ENCODE results near the gene VARS2. TPM values are rescaled to one million over a fixed set of nuclear protein-coding genes. Genes with fewer than 3 reads are reported as not detected.

Gene VARS2
- total RNA-seq, 2 experiments from 2014 or later = 80.1 to 88.6 TPM

DNA sequence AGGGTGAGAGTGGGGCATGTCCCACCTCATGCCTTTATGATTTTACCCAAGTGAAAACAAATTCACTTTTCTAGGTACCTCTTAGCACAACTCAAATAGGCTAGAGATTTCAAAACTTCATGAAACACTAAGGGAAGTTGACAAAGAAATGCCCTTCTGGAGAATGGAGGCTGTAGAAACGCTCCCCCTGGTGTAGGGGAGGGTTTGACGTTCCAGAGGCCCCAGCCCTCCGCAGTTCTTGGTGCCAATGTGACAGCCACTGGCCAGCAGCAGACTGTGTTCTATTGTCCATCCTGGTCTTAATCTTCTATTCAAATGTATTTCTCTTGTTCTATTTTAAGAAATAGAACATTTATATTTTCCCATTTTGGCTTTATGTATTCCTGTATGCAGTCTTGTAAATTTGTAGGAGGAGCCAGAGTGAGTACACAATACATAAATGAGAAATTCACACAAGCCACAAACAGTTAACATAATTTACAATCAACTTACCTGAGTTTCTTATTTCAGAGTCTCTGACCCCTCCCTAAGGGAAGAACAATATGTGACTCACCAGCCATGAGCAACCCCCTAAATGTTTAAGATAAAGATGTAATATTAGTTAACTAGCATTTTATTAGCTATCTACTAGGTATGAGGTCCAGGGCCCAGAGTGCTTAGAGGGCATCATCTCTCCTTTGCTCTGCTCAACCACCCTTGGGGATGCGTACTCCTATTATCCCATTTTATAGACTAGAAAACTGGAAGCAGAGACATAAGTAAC is 60.6 kb downstream of the VARS2 start:
- POLR2A ChIA-PET = no interaction called here
- CTCF ChIA-PET = no interaction called here

Other genes with a start within 250 kb of the VARS2 start
- gene DHX16, start 241.2 kb upstream of the VARS2 start, total RNA-seq = 10 to 100 TPM; 44.0 to 46.8 TPM
- 100 to 1,000 TPM; 146 to 149 TPM for gene PPP1R18, start 227.6 kb upstream of the VARS2 start, total RNA-seq
- 10 to 100 TPM; 26.9 to 27.1 TPM for gene NRM, start 223.3 kb upstream of the VARS2 start, total RNA-seq
- gene MDC1, start 197.0 kb upstream of the VARS2 start, total RNA-seq = 10 to 100 TPM; 66.4 to 70.2 TPM
- 1,000 to 10,000 TPM; 1,549 to 1,571 TPM for gene TUBB, start 193.9 kb upstream of the VARS2 start, total RNA-seq
- 100 to 1,000 TPM; 178 to 186 TPM for gene FLOT1, start 171.6 kb upstream of the VARS2 start, total RNA-seq
- 100 to 1,000 TPM; 312 to 322 TPM for gene IER3, start 169.7 kb upstream of the VARS2 start, total RNA-seq
- 1 to 10 TPM; 8.6 to 8.7 TPM for gene DDR1, start 29.7 kb upstream of the VARS2 start, total RNA-seq
- gene GTF2H4, start 6.0 kb upstream of the VARS2 start, total RNA-seq = 10 to 100 TPM; 47.0 to 51.3 TPM
- not detected for gene SFTA2, start 17.9 kb downstream of the VARS2 start, total RNA-seq
- not detected for gene MUCL3, start 26.7 kb downstream of the VARS2 start, total RNA-seq
- not detected for gene MUC21, start 69.5 kb downstream of the VARS2 start, total RNA-seq
- gene MUC22, start 96.2 kb downstream of the VARS2 start, total RNA-seq = not detected
- not detected for gene C6orf15, start 198.3 kb downstream of the VARS2 start, total RNA-seq
- not detected for gene PSORS1C1, start 200.6 kb downstream of the VARS2 start, total RNA-seq
- not detected for gene CDSN, start 206.2 kb downstream of the VARS2 start, total RNA-seq
- gene PSORS1C2, start 224.8 kb downstream of the VARS2 start, total RNA-seq = not detected
- 10 to 100 TPM; 47.1 to 47.7 TPM for gene CCHCR1, start 243.6 kb downstream of the VARS2 start, total RNA-seq
- gene TCF19, start 244.4 kb downstream of the VARS2 start, total RNA-seq = 100 to 1,000 TPM in 1 of 2 experiments, 10 to 100 TPM in 1; 98.1 to 103 TPM

All from activated CD8-positive, alpha-beta memory T cell treated with anti-CD3 and anti-CD28 coated beads for 36 hours (primary cell).